Stimulated activated naive CD4-positive, alpha-beta T cell treated with Interleukin-2 at 50 U/mL for 16 hours (primary cell): ENCODE measurements around the gene ACACB.

Experiments
- DNase-seq: peaks from one replicate; lab custom pipeline; 2025; lab: John Stamatoyannopoulos, UW

ACACB gene

DNA sequence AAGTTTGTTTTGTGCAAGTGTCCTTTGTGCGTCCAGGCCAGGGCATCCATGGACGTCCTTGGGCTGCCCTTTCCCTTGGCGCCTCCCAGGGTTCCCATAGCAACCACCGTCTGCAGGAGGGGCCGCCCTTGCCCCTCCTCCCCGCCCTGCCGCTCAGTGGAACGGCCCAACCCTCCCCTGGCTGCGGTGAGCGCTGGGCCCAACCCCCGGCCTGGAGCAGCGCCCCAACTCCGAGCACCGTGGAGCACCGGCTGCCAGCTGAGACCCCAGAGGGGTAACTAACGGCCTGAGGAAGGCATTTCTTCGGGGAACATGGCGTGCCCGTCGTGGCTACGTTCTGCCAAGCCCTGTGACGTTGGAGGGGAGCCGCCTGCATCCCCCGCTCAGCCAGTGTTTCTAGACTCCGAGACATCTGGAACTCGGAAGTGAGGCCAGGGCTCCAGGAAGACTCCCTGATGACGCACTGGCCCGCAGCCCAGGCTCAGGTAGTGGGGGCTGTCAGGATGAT lies 5.3 kb upstream of the ACACB start:
- peak; percentile 38 for DNase-seq

DNA sequence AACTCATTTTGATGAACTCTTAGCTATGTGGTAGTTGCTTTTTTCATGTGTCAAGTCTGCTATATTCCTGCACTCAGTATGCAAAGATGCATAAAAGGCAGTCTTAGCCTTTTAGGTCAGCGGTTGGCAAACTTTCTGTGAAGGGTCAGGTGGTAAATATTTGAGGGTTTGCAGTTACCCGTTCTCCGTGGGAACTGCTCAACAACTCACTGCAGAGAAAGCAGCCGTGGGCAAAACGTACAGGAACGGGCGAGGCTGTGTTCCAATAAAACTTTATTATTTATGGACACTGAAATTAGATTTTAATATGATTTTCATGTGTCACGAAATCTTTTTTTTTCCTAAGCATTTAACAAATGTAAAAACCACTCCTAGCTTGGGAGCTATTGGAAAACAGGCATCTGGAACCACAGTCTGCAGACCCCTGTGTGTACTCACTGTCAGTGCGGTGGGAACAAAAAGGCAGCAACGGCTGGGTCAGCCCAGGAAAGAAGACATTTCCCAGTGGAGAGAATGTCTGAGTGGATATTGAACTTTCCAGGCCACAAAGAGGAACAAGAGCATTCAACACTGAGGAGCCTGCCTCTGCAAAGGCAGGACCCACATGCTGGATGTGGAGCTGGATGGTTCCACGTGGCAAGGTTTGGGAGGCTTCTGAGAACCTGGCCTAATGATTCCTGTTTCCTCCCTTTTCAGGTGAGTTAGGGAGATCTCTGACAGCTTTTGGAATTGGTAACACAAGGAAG lies 3.5 kb upstream of the ACACB start:
- no peak for DNase-seq

- no peak for DNase-seq
Observed at GRCh38 chr12:109113661-109114321, 2.6 kb upstream of the ACACB start.

DNA sequence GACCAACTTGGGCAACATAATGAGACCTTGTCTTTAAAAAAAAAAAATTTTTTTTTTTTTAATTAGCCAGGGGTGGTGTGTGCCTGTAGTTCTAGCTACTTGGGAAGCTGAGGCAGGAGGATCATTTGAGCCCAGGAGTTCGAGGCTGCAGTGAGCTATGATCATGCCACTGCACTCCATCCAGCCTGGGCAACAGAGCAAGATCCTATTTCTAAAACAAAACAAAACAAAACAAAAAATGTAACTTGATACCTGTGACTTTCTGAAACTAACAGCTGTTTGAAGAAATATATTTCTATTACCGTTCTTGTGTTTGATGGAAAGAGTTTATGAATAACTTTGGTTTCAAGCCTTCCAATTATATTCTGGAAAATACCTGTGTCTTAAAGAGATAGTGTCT lies 1.7 kb upstream of the ACACB start:
- no peak for DNase-seq

DNA sequence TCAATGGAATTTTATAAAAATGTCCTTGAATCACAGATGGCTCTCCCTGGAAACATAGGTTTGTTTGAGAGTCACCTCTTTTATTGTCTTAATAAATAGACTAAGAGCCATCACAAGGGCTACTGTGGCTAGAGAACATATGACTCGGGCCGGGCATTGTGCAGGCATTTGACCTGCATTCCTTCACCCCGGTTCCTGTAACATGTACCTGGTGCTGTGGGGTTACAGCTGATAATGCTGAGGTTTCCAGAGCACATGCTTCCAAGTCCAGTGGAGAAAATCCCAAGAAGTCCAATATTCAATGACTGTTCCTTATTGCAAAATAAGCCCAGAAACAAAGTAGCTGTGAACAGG lies 1.0 kb upstream of the ACACB start:
- DNase-seq: no peak

GRCh38 chr12:109116611-109116949 lies 193 bp downstream of the ACACB start:
- no peak for DNase-seq

DNA sequence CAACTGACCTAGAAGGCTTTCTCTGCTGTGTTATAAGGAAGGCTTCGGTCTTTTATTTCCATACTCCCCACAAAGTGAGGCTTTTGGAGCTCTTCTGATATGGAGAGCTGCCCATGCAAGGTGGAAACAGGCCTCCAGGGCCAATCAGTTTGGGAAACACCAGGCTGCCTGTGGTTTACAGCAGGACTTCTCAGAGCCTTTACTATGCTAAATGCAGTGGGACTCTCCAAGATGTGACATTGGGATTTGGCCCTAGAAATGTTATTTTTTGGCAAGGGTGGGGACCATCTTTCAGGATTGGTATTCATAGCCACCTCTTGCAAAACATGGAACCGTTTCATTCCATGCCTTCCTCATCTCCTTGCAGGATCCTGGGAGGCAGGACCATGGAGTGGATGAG lies 3.7 kb downstream of the ACACB start:
- no peak for DNase-seq

DNA sequence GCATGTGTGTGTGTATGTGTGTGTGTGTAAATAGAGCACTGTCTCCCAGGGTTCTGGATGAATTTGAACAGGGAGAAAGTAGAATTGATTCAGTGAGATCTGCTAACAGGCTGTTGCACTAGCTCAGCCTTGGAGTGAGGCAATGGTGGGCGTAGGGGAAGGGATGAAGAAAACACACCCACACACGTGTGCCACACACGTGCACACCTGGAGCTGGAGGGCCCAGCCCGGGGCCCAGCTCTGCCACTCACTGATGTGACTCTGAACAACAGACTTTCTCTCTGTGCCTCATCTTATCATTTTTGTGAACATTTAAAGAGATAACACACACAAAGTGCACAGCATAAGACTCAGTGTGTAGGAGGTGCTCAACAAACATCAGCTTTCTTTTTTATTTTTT lies 4.2 kb downstream of the ACACB start:
- no peak for DNase-seq

- no peak for DNase-seq
Observed at GRCh38 chr12:109121346-109121880, 5.0 kb downstream of the ACACB start.

DNA sequence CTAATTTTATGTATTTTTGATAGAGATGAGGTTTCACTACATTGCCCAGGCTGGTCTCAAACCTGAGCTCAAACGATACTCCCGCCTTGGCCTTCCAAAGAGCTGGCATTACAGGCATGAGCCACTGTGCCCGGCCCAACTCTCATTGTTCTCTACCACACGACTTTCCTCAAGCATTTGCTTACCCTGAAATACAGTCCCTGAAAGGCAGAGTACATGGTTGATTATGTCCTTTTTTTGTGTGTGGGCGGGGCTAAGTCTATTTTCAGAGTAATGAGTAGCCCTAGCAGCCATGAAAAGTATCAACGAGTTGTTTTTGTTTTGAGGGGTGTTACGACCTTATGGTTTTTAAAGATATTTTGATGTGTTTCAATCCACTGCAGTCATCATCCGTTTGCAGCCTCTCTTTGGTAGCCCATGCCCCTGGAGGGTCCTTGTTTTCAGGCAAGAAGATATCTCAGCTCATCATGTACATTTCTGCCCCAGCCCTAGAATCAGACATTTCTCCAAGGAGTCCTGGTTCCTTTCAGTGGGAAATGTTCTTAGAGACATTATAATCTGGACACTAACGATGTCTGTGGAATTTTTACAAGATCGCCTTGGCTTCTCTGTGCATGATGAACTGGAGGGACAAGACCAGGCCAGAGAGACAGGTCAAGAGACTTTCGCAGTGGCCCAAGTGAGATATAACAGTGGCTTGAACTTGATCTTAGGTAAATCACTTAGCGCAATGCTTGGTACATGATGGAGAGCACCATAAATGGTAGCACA lies 8.7 kb downstream of the ACACB start:
- DNase-seq: no peak

GRCh38 chr12:109125791-109126190 lies 9.4 kb downstream of the ACACB start:
- no peak for DNase-seq

GRCh38 chr12:109126784-109127183 lies 10.4 kb downstream of the ACACB start:
- DNase-seq: no peak

DNA sequence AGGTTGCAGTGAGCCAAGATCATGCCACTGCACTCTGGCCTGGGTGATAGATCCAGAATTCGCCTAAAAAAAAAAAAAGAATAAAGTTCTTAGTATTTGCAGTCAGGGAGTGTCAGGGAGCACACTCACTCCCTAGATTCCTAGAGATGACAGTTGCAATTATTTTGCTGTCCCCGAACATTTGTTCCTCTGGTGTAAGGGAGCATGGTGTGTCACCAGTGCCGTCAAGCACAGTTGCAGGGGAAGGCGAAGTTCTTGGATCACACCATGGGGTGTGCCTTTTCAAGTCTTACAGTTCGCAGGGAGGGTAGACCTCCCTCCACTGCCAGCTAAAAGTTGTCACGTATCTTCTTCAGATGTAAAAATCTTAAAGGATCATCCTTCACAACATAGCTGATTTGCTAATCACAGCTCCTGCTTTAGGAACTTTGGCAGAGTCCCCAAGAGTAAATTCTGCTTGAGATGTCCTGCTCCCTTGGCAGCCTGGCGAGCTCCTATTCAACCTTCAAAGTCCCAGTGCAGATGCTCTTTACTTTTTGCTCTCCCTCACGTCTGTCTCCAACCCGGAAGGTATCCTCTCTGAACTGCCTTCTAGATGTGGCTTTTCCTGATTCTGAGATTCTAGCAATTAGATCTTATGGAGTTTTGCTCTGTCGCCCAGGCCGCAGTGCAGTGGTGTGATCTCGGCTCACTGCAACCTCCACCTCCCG lies 11.3 kb downstream of the ACACB start:
- no peak for DNase-seq

- DNase-seq: no peak
Observed at GRCh38 chr12:109130297-109131153, 14.1 kb downstream of the ACACB start.

DNA sequence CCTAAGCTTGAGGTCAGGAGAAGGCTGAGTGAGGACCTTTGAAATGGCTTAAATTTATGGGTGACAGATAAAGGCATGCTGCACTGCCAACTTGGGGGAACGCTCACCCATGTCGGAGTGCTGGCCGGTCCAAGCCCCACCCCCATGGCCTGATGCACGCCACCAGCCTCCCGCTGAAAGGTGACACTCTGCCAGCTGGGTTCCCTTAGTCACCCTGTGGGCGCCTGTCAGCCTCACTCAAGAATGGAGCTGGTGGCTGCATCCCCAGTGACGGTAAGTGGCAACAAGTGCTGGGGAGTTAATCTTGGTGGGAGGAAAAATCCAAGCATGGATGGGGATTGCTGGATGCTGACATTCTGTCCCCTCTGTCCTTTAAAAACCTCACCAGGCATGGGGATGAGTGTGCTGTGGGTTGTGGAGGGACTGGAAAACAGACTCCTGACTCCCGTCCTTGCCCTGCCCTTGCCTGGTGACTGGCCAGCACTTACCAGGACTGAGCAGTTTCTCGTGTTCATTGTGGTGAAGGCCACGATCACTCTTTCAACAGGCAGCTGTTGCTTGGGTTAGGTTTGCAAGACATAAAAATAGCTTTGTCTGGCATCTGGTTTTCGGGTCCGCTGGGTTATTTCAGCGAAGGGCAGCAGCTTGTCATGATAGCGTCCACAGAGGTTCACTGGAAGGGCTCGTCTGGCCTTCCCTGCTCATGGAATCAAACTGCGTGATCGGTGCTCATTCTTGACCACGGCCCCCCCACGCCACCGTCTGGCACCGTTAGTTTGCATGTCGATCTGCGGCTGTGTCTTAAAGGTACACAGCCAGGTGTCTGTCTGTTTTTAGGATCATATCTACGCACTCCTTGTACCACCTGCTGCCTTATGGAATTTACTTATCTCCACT lies 15.0 kb downstream of the ACACB start:
- DNase-seq: no peak

DNA sequence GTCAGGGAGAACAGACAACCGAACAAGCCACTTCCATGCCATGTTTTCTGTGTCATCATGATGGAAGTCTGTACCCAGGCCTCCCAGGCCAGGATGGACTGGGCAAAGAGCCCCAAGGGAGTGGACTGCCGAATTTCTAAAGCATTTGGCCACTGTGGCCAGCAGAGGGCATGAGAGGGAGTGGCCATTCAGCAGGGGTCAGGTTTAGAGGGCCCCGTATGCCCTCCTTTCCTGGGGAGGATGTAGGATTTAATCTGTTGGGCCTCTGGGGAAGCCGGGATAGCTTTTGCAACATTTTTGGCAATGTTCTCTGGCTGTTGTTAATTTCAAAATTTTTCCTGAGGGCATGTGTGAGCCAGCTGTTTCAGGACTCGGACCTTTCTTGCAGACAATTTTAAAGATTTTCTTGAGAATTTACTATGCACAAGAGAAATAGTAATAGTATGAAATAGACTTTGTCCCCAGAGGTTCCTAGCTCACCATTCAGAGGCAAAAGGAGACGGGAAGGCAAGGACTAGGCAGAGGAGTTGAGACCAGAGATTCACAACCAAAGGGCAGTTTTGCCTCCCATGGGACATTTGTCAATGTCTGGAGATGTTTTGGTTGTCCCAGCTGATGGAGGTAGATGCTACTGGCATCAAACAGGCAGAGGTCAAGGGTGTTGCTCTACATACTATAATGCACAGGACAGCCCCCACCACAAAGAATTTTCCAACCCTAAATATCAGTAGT lies 18.0 kb downstream of the ACACB start:
- DNase-seq: no peak

GRCh38 chr12:109137055-109137454 lies 20.7 kb downstream of the ACACB start:
- DNase-seq: no peak

DNA sequence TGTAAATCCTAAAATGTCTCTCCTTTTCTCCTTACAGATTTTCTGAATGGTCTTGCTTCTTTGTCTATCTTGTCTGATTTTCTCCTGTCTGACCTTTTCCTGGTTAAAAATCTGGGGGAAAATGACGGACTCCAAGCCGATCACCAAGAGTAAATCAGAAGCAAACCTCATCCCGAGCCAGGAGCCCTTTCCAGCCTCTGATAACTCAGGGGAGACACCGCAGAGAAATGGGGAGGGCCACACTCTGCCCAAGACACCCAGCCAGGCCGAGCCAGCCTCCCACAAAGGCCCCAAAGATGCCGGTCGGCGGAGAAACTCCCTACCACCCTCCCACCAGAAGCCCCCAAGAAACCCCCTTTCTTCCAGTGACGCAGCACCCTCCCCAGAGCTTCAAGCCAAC lies 23.0 kb downstream of the ACACB start:
- no peak for DNase-seq

DNA sequence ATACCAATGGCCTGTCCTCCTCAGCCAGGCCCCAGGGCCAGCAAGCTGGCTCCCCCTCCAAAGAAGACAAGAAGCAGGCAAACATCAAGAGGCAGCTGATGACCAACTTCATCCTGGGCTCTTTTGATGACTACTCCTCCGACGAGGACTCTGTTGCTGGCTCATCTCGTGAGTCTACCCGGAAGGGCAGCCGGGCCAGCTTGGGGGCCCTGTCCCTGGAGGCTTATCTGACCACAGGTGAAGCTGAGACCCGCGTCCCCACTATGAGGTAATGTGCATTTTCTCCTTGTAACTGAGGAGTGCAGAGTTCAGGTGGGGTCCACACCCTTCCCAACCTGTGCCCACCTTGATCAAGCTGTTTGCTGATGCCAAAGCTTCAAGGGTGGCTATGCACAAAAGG lies 23.4 kb downstream of the ACACB start:
- no peak for DNase-seq

DNA sequence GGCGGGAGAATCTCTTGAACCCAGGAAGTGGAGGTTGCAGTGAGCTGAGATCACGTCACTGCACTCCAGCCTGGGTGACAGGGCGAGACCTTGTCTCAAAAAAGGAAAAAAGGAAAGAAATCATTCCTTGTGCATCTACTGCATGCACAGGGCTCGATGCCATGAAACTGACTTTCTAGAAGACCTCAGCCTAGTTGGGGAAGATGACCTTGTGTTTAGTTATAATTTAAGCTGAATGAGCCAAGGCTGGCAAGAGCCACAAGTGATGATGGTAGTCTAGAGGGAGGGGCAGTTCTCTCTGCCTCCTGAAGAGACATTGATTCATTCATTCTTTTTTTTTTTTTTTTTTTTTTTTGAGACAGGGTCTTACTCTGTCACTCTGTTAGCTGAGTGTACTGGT lies 24.2 kb downstream of the ACACB start:
- no peak for DNase-seq
